ENCODE results near the gene IMPDH2. TPM values are rescaled to one million over a fixed set of nuclear protein-coding genes. Genes with fewer than 3 reads are reported as not detected.
A peak's percentile ranks its signal among the peaks of the same experiment; 100 is the strongest.
"Not testable (repeated sequence)": the region's sequence is repeated elsewhere in the genome, so short reads cannot be mapped to it uniquely, and the experiment has no call there.

IMPDH2 gene
- total RNA-seq, 1 experiment from 2014 or later = 599 TPM

GRCh38 chr3:49009396-49009795, 19.8 kb downstream of the IMPDH2 start:
- Histone ChIP-seq H2AFZ (ENCODE audit: low read depth, low read length, poor library complexity, severe bottlenecking) (no peak overlapping the region), H3K4me2 (ENCODE audit: low read length) (no peak overlapping the region), H3K27me3 (ENCODE audit: insufficient read depth, low read length) (no peaks in the 10 kb centered on the region), H3K36me3 (ENCODE audit: control insufficient read depth in 1 of 2, insufficient read depth in 2 of 2, low read length in 2 of 2) (peaks cover 7 to 20% of the 10 kb centered on the region in 2 experiments; a peak in 3 of 4 replicates), H3K79me2 (ENCODE audit: insufficient read depth, low read length) (peaks cover 66% of the 10 kb centered on the region), H3K9me3 (ENCODE audit: control insufficient read depth in 1 of 2, insufficient read depth in 1 of 2, low read depth in 1 of 2, low read length in 2 of 2) (no peaks in the 10 kb centered on the region), H3K4me3 (replicated peaks in 1 of 2; ENCODE audit: low read depth in 1 of 2, low read length in 2 of 2) (no peak overlapping the region), H3K9me2 (ENCODE audit: insufficient read depth) (no peaks in the 10 kb centered on the region), H4K20me1 (ENCODE audit: insufficient read depth) (no peaks in the 10 kb centered on the region), H3K9ac (ENCODE audit: low read length) (no peak overlapping the region), H3K27ac (ENCODE audit: low read depth, low read length) (no peak overlapping the region), H3K4me1 (ENCODE audit: control insufficient read depth in 1 of 2, insufficient read depth in 2 of 2, low read length in 2 of 2) (peaks cover 3 to 26% of the 10 kb centered on the region in 2 experiments; a peak in 3 of 4 replicates)
- CTCF ChIA-PET = interaction anchor here (3.2 kb wide), 1 partner anchor 12 kb away, joined by 27 read pairs; the partner anchor contains the start of gene NDUFAF3
- RAD21 ChIA-PET (ENCODE audit: low non-redundant PET in 1 of 2, low total read pairs in 2 of 2, uncharacterized antibody in 2 of 2, unreplicated experiment in 2 of 2) = no interaction called here
- DNase-seq (ENCODE audit: low read depth, low spot score) (no peak), ATAC-seq (no peak)
- BruUV-seq (replicated peaks) = no TSS peak
- TF ChIP-seq ELF1 (IDR thresholded peaks at IDR 0.05; ENCODE audit: borderline replicate concordance, low read depth) (no peak), ATF3 (IDR thresholded peaks at IDR 0.05) (no peak), EZH2phosphoT487 (IDR thresholded peaks at IDR 0.05; ENCODE audit: borderline replicate concordance) (no peak), SP1 (IDR thresholded peaks at IDR 0.05; ENCODE audit: low read depth) (no peak), ZFX (IDR thresholded peaks at IDR 0.05) (no peak), EGR1 (IDR thresholded peaks at IDR 0.05; ENCODE audit: low read depth) (no peak), FOSL1 (IDR thresholded peaks at IDR 0.05; ENCODE audit: low read depth) (no peak), RAD21 (IDR thresholded peaks at IDR 0.05; ENCODE audit: low read depth) (no peak), TCF7L2 (IDR thresholded peaks at IDR 0.05; ENCODE audit: borderline replicate concordance, extremely low read depth, insufficient read depth, insufficient read length) (no peak), YY1 (IDR thresholded peaks at IDR 0.05; ENCODE audit: extremely low read depth, insufficient replicate concordance, low read depth, low read length) (no peak)
- TF ChIP-seq, protein P1, sequence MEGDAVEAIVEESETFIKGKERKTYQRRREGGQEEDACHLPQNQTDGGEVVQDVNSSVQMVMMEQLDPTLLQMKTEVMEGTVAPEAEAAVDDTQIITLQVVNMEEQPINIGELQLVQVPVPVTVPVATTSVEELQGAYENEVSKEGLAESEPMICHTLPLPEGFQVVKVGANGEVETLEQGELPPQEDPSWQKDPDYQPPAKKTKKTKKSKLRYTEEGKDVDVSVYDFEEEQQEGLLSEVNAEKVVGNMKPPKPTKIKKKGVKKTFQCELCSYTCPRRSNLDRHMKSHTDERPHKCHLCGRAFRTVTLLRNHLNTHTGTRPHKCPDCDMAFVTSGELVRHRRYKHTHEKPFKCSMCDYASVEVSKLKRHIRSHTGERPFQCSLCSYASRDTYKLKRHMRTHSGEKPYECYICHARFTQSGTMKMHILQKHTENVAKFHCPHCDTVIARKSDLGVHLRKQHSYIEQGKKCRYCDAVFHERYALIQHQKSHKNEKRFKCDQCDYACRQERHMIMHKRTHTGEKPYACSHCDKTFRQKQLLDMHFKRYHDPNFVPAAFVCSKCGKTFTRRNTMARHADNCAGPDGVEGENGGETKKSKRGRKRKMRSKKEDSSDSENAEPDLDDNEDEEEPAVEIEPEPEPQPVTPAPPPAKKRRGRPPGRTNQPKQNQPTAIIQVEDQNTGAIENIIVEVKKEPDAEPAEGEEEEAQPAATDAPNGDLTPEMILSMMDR (IDR thresholded peaks at IDR 0.05 in 2 of 3, conservative IDR thresholded peaks at IDR 0.05 in 1 of 3; ENCODE audit: borderline replicate concordance in 1 of 3, insufficient read depth in 1 of 3, low read depth in 2 of 3, low read length in 2 of 3) = no peak
- TF ChIP-seq, protein P2, sequence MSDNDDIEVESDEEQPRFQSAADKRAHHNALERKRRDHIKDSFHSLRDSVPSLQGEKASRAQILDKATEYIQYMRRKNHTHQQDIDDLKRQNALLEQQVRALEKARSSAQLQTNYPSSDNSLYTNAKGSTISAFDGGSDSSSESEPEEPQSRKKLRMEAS (IDR thresholded peaks at IDR 0.05) = no peak
- intact Hi-C loops (cut with micrococcal nuclease) = no loop called here
- POLR2A ChIA-PET = interaction anchor here (0.7 to 1.0 kb wide), 4 partner anchors 11 to 605 kb away, joined by 3 to 6 read pairs (median 4); partner anchors contain the start of genes IMPDH2 and NDUFAF3

- H3K9me2 ChIP-seq (ENCODE audit: insufficient read depth); ATAC-seq; intact Hi-C loops (cut with micrococcal nuclease); BruUV-seq (replicated peaks); H3K27me3 ChIP-seq (ENCODE audit: insufficient read depth, low read length); H2AFZ ChIP-seq (ENCODE audit: low read depth, low read length, poor library complexity, severe bottlenecking); RAD21 ChIA-PET (ENCODE audit: low non-redundant PET in 1 of 2, low total read pairs in 2 of 2, uncharacterized antibody in 2 of 2, unreplicated experiment in 2 of 2); DNase-seq (ENCODE audit: low read depth, low spot score); H4K20me1 ChIP-seq (ENCODE audit: insufficient read depth); H3K9me3 ChIP-seq (ENCODE audit: control insufficient read depth in 1 of 2, insufficient read depth in 1 of 2, low read depth in 1 of 2, low read length in 2 of 2): not testable (repeated sequence)
- Histone ChIP-seq H3K4me3 (replicated peaks in 1 of 2; ENCODE audit: low read depth in 1 of 2, low read length in 2 of 2) (peak overlapping the region; percentile 72 to 86), H3K4me1 (ENCODE audit: control insufficient read depth in 1 of 2, insufficient read depth in 2 of 2, low read length in 2 of 2) (peaks cover 3 to 26% of the 10 kb centered on the region in 2 experiments; a peak in 3 of 4 replicates), H3K36me3 (ENCODE audit: control insufficient read depth in 1 of 2, insufficient read depth in 2 of 2, low read length in 2 of 2) (peaks cover 6 to 13% of the 10 kb centered on the region in 2 experiments; a peak in 3 of 4 replicates), H3K9ac (ENCODE audit: low read length) (peak overlapping the region; percentile 99), H3K4me2 (ENCODE audit: low read length) (peak overlapping the region; percentile 91), H3K79me2 (ENCODE audit: insufficient read depth, low read length) (peaks cover 62% of the 10 kb centered on the region), H3K27ac (ENCODE audit: low read depth, low read length) (peak overlapping the region; percentile 99)
- ChIA-PET CTCF (interaction anchor here (0.9 to 3.2 kb wide), 2 partner anchors 13 to 269 kb away, joined by 3 to 27 read pairs; partner anchors contain the start of gene NDUFAF3), POLR2A (interaction anchor here (1.0 to 2.5 kb wide), 3 partner anchors 8 to 21 kb away, joined by 3 to 39 read pairs (median 6); partner anchors contain the start of genes DALRD3, IMPDH2 and NDUFAF3)
These were observed 20.6 kb downstream of the IMPDH2 start for GRCh38 chr3:49008627-49009026.

Measured in HCT116 (cell line).